DND-41 (cell line): ENCODE results near the gene HCRTR1.

Source experiments
- ATAC-seq: fragments of 200-7000 bp; cut with Tn5 transposase; 3 replicates; pipeline ENCODE4 v1.9.1; 2021; ENCODE audit warnings: low read depth; ENCODE audit not compliant: insufficient read depth
- DNase-seq: peaks from one replicate; pipeline ENCODE4 v3.0.0-alpha.2; 2020
- H2AFZ ChIP-seq: 2 replicates; pipeline ENCODE4 v1.6.0; 2012; ENCODE audit warnings: low read depth, low read length
- H3K27ac ChIP-seq: 2 replicates; pipeline ENCODE4 v1.5.1; 2012; ENCODE audit warnings: low read length, inconsistent platforms
- H3K27me3 ChIP-seq: fragments of 200-600 bp; sonication (generic); 2 replicates; pipeline ENCODE4 v1.6.0; 2012; ENCODE audit warnings: low read length, mild to moderate bottlenecking, inconsistent platforms; ENCODE audit not compliant: insufficient read depth, poor library complexity
- H3K36me3 ChIP-seq: 2 replicates; pipeline ENCODE4 v1.5.1; 2012; ENCODE audit warnings: low read length, inconsistent platforms; ENCODE audit not compliant: insufficient read depth
- H3K4me1 ChIP-seq: 2 replicates; pipeline ENCODE4 v1.5.1; 2012; ENCODE audit warnings: mild to moderate bottlenecking, low read length; ENCODE audit not compliant: insufficient read depth
- H3K4me2 ChIP-seq: 2 replicates; pipeline ENCODE4 v1.6.0; 2012; ENCODE audit warnings: mild to moderate bottlenecking, moderate library complexity, low read length, inconsistent platforms; ENCODE audit not compliant: insufficient read depth
- H3K4me3 ChIP-seq, 2 experiments: fragments of 200-600 bp in 1 of 2; shearing (Covaris generic) in 1 of 2; 2 replicates each; pipeline ENCODE4 v1.5.1; 2012 to 2016; ENCODE audit warnings: inconsistent platforms in 2 of 2, low read length in 2 of 2, mild to moderate bottlenecking in 2 of 2, low read depth in 1 of 2, moderate library complexity in 1 of 2
- H3K79me2 ChIP-seq: 2 replicates; pipeline ENCODE4 v1.6.0; 2012; ENCODE audit warnings: low read length, inconsistent platforms; ENCODE audit not compliant: insufficient read depth
- H3K9ac ChIP-seq: 2 replicates; pipeline ENCODE4 v1.6.0; 2012; ENCODE audit warnings: low read depth, mild to moderate bottlenecking, inconsistent platforms, low read length, moderate library complexity
- H3K9me3 ChIP-seq: 2 replicates; pipeline ENCODE4 v1.5.1; 2012; ENCODE audit warnings: low read length, moderate library complexity, mild to moderate bottlenecking, inconsistent platforms; ENCODE audit not compliant: insufficient read depth, severe bottlenecking
- H4K20me1 ChIP-seq: 2 replicates; pipeline ENCODE4 v1.6.0; 2012; ENCODE audit warnings: low read length; ENCODE audit not compliant: insufficient read depth
- EZH2 ChIP-seq: IDR thresholded peaks from 3 replicates; pipeline ENCODE4 v1.6.1; 2012; ENCODE audit warnings: borderline replicate concordance, low read depth, mild to moderate bottlenecking, moderate library complexity, low read length, inconsistent platforms; ENCODE audit not compliant: severe bottlenecking
- TF ChIP-seq, protein P1 (sequence below): IDR thresholded peaks from 2 replicates; pipeline ENCODE4 v1.5.1; 2012; ENCODE audit warnings: borderline replicate concordance, low read length, moderate library complexity, mild to moderate bottlenecking; ENCODE audit not compliant: poor library complexity, severe bottlenecking; ENCODE audit errors: extremely low read depth

The HCRTR1 gene

GRCh38 chr1:31675756-31676155 is 58.3 kb downstream of the HCRTR1 start:
- Histone ChIP-seq H3K36me3 (no peaks in the 10 kb centered on the region), H3K4me3 (no peak overlapping the region), H3K27me3 (peaks cover 18% of the 10 kb centered on the region)

More at GRCh38 chr1:31675756-31676155, 58.3 kb downstream of the HCRTR1 start:
- Histone ChIP-seq H3K27ac (no peak overlapping the region), H3K9me3 (no peaks in the 10 kb centered on the region), H3K4me1 (no peaks in the 10 kb centered on the region), H3K9ac (no peak overlapping the region), H3K4me2 (no peak overlapping the region), H2AFZ (no peak overlapping the region), H3K79me2 (no peaks in the 10 kb centered on the region), H4K20me1 (no peaks in the 10 kb centered on the region)
- no peak for DNase-seq
- TF ChIP-seq EZH2 = no peak
- TF ChIP-seq, protein P1, sequence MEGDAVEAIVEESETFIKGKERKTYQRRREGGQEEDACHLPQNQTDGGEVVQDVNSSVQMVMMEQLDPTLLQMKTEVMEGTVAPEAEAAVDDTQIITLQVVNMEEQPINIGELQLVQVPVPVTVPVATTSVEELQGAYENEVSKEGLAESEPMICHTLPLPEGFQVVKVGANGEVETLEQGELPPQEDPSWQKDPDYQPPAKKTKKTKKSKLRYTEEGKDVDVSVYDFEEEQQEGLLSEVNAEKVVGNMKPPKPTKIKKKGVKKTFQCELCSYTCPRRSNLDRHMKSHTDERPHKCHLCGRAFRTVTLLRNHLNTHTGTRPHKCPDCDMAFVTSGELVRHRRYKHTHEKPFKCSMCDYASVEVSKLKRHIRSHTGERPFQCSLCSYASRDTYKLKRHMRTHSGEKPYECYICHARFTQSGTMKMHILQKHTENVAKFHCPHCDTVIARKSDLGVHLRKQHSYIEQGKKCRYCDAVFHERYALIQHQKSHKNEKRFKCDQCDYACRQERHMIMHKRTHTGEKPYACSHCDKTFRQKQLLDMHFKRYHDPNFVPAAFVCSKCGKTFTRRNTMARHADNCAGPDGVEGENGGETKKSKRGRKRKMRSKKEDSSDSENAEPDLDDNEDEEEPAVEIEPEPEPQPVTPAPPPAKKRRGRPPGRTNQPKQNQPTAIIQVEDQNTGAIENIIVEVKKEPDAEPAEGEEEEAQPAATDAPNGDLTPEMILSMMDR = no peak
- no peak for ATAC-seq
